A549 (cell line): ENCODE measurements around the gene SPIRE2. TPM values are rescaled to one million over a fixed set of nuclear protein-coding genes. Genes with fewer than 3 reads are reported as not detected.
A peak's percentile ranks its signal among the peaks of the same experiment; 100 is the strongest.

ENCODE experiments used
- ATAC-seq, 2 experiments: fragments of 200-7000 bp in 1 of 2; fragments of >200 bp in 1 of 2; cut with Nextera tagmentation in 1 of 2; cut with Tn5 transposase in 1 of 2; 3 replicates each; pipeline versions ENCODE4 v1.8.0 to v1.9.1; 2018 to 2020; ENCODE audit warnings: mild to moderate bottlenecking in 1 of 2, moderate library complexity in 1 of 2
- CTCF ChIA-PET: fragments of 300-600 bp; sonication (Branson Sonifier 250); formaldehyde crosslinking; extraction: SDS; loops from one replicate; lab custom pipeline; 2021; ENCODE audit warnings: antibody characterized with exemption, inconsistent platforms; lab: Yijun Ruan, JAX
- POLR2A ChIA-PET: fragments of 350-600 bp; formaldehyde crosslinking; extraction: SDS; loops from one replicate; lab custom pipeline; 2021; ENCODE audit warnings: antibody characterized with exemption, inconsistent platforms; lab: Yijun Ruan, JAX
- DNase-seq, 2 experiments: peaks; one replicate each; pipeline versions ENCODE4 v3.0.0 to v3.0.0-alpha.2; 2011 to 2016; ENCODE audit warnings: low read depth in 1 of 2, low spot score in 1 of 2
- FAIRE-seq: peaks from 2 replicates; lab custom pipeline; 2011; peaks lifted over from hg19 to GRCh38; lab: Jason Lieb, UNC
- H3K27ac ChIP-seq, 2 experiments: fragments of >200 bp; sonication (Bioruptor Twin); formaldehyde crosslinking; 3 replicates each; pipeline ENCODE4 v1.5.1; 2016 to 2017
- H3K4me1 ChIP-seq: fragments of >200 bp; sonication (Bioruptor Twin); formaldehyde crosslinking; 3 replicates; pipeline ENCODE4 v1.6.1; 2016
- H3K4me2 ChIP-seq: fragments of >200 bp; sonication (Bioruptor Twin); formaldehyde crosslinking; 3 replicates; pipeline ENCODE4 v1.6.1; 2016
- H3K4me3 ChIP-seq: fragments of >200 bp; sonication (Bioruptor Twin); formaldehyde crosslinking; 3 replicates; pipeline ENCODE4 v1.5.1; 2016
- H3K9me3 ChIP-seq: fragments of >200 bp; sonication (Bioruptor Twin); formaldehyde crosslinking; 3 replicates; pipeline ENCODE4 v1.6.1; 2016
- BCL3 ChIP-seq: fragments of >200 bp; sonication (Bioruptor Twin); formaldehyde crosslinking; IDR thresholded peaks from 3 replicates; pipeline ENCODE4 v1.6.1; 2016
- BHLHE40 ChIP-seq: IDR thresholded peaks from 2 replicates; pipeline ENCODE4 v1.6.1; 2012; ENCODE audit warnings: low read depth, low read length, inconsistent platforms
- CBX2 ChIP-seq: fragments of 200-600 bp; sonication (generic); IDR thresholded peaks from 2 replicates; pipeline ENCODE4 v1.6.1; 2016; ENCODE audit warnings: low read depth, mild to moderate bottlenecking, borderline replicate concordance
- CHD4 ChIP-seq: fragments of 200-600 bp; sonication (generic); IDR thresholded peaks from 2 replicates; pipeline ENCODE4 v1.6.1; 2016; ENCODE audit warnings: antibody characterized with exemption, mild to moderate bottlenecking, borderline replicate concordance
- EP300 ChIP-seq, 2 experiments: fragments of >200 bp; sonication (Bioruptor Twin); formaldehyde crosslinking; IDR thresholded peaks; 2 replicates in 1 of 2; 3 replicates in 1 of 2; pipeline ENCODE4 v1.6.1; 2016 to 2017
- FOXS1 ChIP-seq: fragments of 250-450 bp; sonication (Bioruptor Pico); IDR thresholded peaks from 2 replicates; pipeline ENCODE4 v1.5.0; 2020; ENCODE audit warnings: mild to moderate bottlenecking, moderate library complexity
- HDAC2 ChIP-seq: fragments of 200-600 bp; sonication (generic); IDR thresholded peaks from 2 replicates; pipeline ENCODE4 v1.6.1; 2016
- HES2 ChIP-seq: fragments of >200 bp; sonication (Bioruptor Twin); formaldehyde crosslinking; IDR thresholded peaks from 2 replicates; pipeline ENCODE4 v1.6.1; 2016
- HOXA7 ChIP-seq: fragments of 250-450 bp; sonication (Bioruptor Pico); IDR thresholded peaks from 2 replicates; pipeline ENCODE4 v1.5.0; 2020; ENCODE audit warnings: mild to moderate bottlenecking, moderate library complexity
- HOXB13 ChIP-seq: fragments of 250-450 bp; sonication (Bioruptor Pico); IDR thresholded peaks from 2 replicates; pipeline ENCODE4 v1.5.0; 2020; ENCODE audit warnings: low read depth, mild to moderate bottlenecking, moderate library complexity
- MYC ChIP-seq: IDR thresholded peaks from 2 replicates; pipeline ENCODE4 v1.6.1; 2012; ENCODE audit warnings: mild to moderate bottlenecking, inconsistent platforms, low read length, improper control_type of control experiment, borderline replicate concordance
- NFE2L2 ChIP-seq: fragments of 150-350 bp; conservative IDR thresholded peaks from 2 replicates; pipeline ENCODE4 v1.6.1; 2014; ENCODE audit warnings: low read length
- PHF8 ChIP-seq: fragments of 200-600 bp; sonication (generic); IDR thresholded peaks from 2 replicates; pipeline ENCODE4 v1.6.1; 2016; ENCODE audit warnings: low read depth, mild to moderate bottlenecking, antibody characterized with exemption, moderate library complexity, borderline replicate concordance
- RARB ChIP-seq: fragments of 250-450 bp; sonication (Bioruptor Pico); IDR thresholded peaks from 2 replicates; pipeline ENCODE4 v1.8.0; 2021; ENCODE audit warnings: mild to moderate bottlenecking, moderate library complexity
- RCOR1 ChIP-seq: fragments of 150-350 bp; IDR thresholded peaks from 2 replicates; pipeline ENCODE4 v1.6.1; 2014; ENCODE audit warnings: antibody characterized with exemption, low read length, low read depth
- REST ChIP-seq: fragments of 200-600 bp; sonication (generic); IDR thresholded peaks from 2 replicates; pipeline ENCODE4 v1.6.1; 2016; ENCODE audit warnings: antibody characterized with exemption, mild to moderate bottlenecking, moderate library complexity
- RFX5 ChIP-seq: fragments of 450-650 bp; IDR thresholded peaks from 2 replicates; pipeline ENCODE4 v1.7.1; 2014; ENCODE audit warnings: antibody characterized with exemption, mild to moderate bottlenecking, moderate library complexity
- SREBF2 ChIP-seq: fragments of 450-650 bp; IDR thresholded peaks from 2 replicates; pipeline ENCODE4 v1.6.1; 2014; ENCODE audit warnings: mild to moderate bottlenecking, moderate library complexity
- ZSCAN20 ChIP-seq: fragments of 250-450 bp; sonication (Bioruptor Pico); IDR thresholded peaks from 2 replicates; pipeline ENCODE4 v1.8.0; 2022; ENCODE audit warnings: mild to moderate bottlenecking, moderate library complexity
- WGBS: methylation state at CpG from one replicate; pipeline ENCODE4 v1.1.6; 2017; ENCODE audit errors: missing lambda C conversion rate; 5-methylcytosine and 5-hydroxymethylcytosine counted together
- polyA plus RNA-seq, 4 experiments: library from polyadenylated mRNA; depleted of rRNA in 3 of 4; stranded (reverse); fragments of >200 nt; fragmentation: RNase III in 1 of 4; extraction: RNeasy Plus Mini Kit Qiagen cat#74134 plus additional on column Dnase treatment in 1 of 4; gene quantifications; 2 replicates in 3 of 4; 3 replicates in 1 of 4; pipeline ENCODE4 v1.2.3, GENCODE V29; 2011 to 2017

The SPIRE2 gene
- polyA plus RNA-seq, 2 of the 4 experiments (the other 2 are of a cell fraction) = 6.0 to 9.9 TPM

- FAIRE-seq (no peak), DNase-seq (peak in 1 of 2 experiments; percentile 45), ATAC-seq (no peak)
- WGBS = 93% methylated on average over 5 of the region's 5 CpGs
- Histone ChIP-seq H3K9me3 (peaks cover 14% of the 10 kb centered on the region), H3K4me2 (no peak overlapping the region), H3K4me3 (no peak overlapping the region), H3K27ac (no peak overlapping the region), H3K4me1 (peaks cover 10% of the 10 kb centered on the region; the same call in 1 of the 3 replicates)
- CTCF ChIA-PET = no interaction called here
- POLR2A ChIA-PET = no interaction called here
- no peak for TF ChIP-seq SREBF2
- no peak for TF ChIP-seq CBX2
- TF ChIP-seq BHLHE40 = no peak
Measured at GRCh38 chr16:89867918-89868317, 39.6 kb downstream of the SPIRE2 start.

- DNase-seq (no peak), ATAC-seq (no peak), FAIRE-seq (no peak)
- POLR2A ChIA-PET = no interaction called here
- no peak for TF ChIP-seq PHF8
- no peak for TF ChIP-seq MYC
- no peak for TF ChIP-seq CHD4
- TF ChIP-seq ZSCAN20 (CRISPR knock-in tag) = no peak
- no peak for TF ChIP-seq HES2
- TF ChIP-seq RARB (CRISPR knock-in tag) = no peak
- no peak for TF ChIP-seq HOXA7 (CRISPR knock-in tag)
- TF ChIP-seq HOXB13 = no peak
- no peak for TF ChIP-seq HDAC2
- TF ChIP-seq BCL3 = no peak
- TF ChIP-seq NFE2L2 = no peak
- no peak for TF ChIP-seq RFX5
- H3K4me3 ChIP-seq = no peak overlapping the region
- H3K27ac ChIP-seq = no peak overlapping the region
- 95% methylated on average over 12 of the region's 12 CpGs for WGBS
- peaks cover 11% of the 10 kb centered on the region; the same call in 1 of the 3 replicates for H3K4me1 ChIP-seq
- no peak overlapping the region for H3K4me2 ChIP-seq
- CTCF ChIA-PET = interaction anchor here (0.8 to 5.7 kb wide), 2 partner anchors 8 to 43 kb away, joined by 3 to 79 read pairs; no protein-coding TSS in a partner anchor
- H3K9me3 ChIP-seq = peaks cover 14% of the 10 kb centered on the region
Measured at GRCh38 chr16:89869911-89870310, 41.6 kb downstream of the SPIRE2 start.

GRCh38 chr16:89870440-89870839 is 42.2 kb downstream of the SPIRE2 start:
- H3K4me2 ChIP-seq = no peak overlapping the region
- no peak for ATAC-seq
- CTCF ChIA-PET = interaction anchor here (0.6 to 5.7 kb wide), 3 partner anchors 8 to 215 kb away, joined by 4 to 79 read pairs (median 4); partner anchors contain the start of gene MC1R
- POLR2A ChIA-PET = no interaction called here
- DNase-seq = no peak
- H3K27ac ChIP-seq = no peak overlapping the region
- H3K4me1 ChIP-seq = peaks cover 12% of the 10 kb centered on the region; the same call in 1 of the 3 replicates
- FAIRE-seq = no peak
- no peak for TF ChIP-seq ZSCAN20 (CRISPR knock-in tag)
- TF ChIP-seq RARB (CRISPR knock-in tag) = no peak
- no peak for TF ChIP-seq REST
- TF ChIP-seq EP300 (IDR thresholded peaks at IDR 0.05) = no peak
- TF ChIP-seq RCOR1 = no peak
- TF ChIP-seq NFE2L2 = no peak
- TF ChIP-seq FOXS1 = no peak
- TF ChIP-seq BHLHE40 = no peak
- no peak for TF ChIP-seq SREBF2
- peaks cover 14% of the 10 kb centered on the region for H3K9me3 ChIP-seq
- 92% methylated on average over 6 of the region's 6 CpGs for WGBS
- no peak overlapping the region for H3K4me3 ChIP-seq
